GM12874 (cell line): Measurements from ENCODE around the gene AHCYL2.
A peak's percentile ranks its signal among the peaks of the same experiment; 100 is the strongest.

Source experiments
- TF ChIP-seq, protein P1 (sequence below): IDR thresholded peaks from 2 replicates; pipeline ENCODE4 v1.5.1; 2011; ENCODE audit warnings: low read depth, mild to moderate bottlenecking, control low read depth, low read length, moderate library complexity; ENCODE audit not compliant: insufficient read depth

The AHCYL2 gene

DNA sequence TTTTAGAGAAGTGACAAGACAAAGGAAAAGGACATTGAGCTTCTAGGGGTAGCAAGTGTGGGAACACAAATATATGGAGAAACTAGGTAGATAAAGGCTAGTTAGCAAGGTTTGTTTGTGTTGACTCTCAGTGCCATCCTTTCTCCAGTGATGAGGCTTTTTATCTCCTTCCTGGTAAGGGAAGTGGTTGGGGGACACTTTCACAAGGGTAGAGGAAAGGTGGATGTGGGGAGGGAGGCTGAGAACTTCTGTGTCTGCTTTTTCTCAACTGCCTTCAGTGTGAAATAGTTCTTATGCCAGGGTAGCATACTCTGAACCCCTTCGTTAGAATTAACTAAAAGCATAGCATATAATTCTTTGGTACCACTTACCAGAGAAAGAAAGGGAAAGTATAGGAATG, 116.4 kb downstream of the AHCYL2 start:
- TF ChIP-seq, protein P1, sequence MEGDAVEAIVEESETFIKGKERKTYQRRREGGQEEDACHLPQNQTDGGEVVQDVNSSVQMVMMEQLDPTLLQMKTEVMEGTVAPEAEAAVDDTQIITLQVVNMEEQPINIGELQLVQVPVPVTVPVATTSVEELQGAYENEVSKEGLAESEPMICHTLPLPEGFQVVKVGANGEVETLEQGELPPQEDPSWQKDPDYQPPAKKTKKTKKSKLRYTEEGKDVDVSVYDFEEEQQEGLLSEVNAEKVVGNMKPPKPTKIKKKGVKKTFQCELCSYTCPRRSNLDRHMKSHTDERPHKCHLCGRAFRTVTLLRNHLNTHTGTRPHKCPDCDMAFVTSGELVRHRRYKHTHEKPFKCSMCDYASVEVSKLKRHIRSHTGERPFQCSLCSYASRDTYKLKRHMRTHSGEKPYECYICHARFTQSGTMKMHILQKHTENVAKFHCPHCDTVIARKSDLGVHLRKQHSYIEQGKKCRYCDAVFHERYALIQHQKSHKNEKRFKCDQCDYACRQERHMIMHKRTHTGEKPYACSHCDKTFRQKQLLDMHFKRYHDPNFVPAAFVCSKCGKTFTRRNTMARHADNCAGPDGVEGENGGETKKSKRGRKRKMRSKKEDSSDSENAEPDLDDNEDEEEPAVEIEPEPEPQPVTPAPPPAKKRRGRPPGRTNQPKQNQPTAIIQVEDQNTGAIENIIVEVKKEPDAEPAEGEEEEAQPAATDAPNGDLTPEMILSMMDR: no peak

DNA sequence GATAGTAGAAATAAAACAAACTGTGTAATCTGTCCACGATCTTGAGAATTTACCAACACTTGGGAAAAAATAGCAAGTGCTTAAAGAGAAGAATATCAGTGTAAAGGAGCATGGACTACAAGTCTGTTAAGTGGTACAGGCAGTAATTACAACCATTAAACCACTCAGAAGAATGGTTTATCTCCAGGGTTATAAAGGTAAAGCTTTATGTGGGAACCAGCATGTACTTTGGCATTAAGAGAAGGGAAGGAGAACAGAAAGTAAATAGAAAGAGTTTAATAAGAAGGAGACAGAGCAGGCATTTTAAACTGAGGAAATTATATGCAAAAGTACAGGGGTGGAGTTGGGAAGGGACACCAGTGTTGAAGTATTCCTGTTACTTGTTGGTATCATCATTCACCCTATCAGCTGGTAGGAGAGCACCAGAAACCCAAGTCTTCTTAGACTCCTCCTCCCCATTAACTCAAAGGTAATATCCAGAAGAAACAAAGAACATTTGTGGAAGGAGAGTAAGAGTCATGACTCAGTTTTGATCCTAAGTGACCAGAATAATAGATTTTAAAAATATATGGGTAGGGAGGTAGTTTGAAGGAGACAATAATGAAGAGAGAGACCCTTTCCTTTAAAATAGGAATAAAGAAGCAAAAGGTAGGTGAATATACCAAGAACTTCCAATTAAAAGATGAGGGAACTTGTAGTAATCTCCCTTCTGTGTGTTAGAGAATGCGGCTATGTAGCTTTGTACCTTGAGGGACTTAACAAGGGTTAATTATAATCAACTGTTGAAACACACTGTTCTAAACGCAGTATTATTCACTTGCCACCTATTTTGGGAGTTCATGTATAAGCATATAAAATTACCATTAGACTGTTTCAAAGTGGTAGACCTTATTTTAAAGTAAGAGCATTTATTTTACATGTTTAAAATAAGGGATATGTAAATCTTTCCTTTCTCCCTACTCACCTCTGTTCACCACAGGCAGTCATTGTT, 117.3 kb downstream of the AHCYL2 start:
- TF ChIP-seq, protein P1: no peak

DNA sequence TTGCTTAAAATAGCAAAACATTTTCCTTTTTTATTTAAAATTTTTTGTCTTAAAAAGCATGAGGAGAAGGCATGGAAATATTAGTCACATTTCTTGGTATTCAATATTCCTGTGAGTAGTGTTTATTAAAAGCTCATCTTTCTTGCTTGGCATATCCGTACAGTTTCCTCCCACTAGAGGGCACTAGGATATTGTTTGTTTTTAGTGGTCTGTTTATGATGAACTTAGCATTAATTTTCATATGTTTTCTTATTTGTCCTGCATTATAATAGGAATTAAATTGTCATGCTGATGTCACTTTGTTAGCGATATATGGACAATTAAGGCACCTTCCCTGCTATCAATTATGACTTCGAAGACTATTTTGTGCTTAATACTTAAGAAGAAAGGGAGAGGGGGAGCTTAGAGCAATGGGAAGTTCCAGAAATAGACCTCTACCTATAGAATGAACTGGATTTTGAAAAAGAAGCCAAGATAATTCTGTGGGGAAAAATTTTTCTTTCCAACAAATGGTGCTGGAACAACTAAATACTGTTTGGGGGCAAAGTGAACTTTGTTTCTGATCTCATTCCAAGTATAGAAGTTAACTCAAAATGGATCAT, 118.4 kb downstream of the AHCYL2 start:
- TF ChIP-seq, protein P1: peak; percentile 48

DNA sequence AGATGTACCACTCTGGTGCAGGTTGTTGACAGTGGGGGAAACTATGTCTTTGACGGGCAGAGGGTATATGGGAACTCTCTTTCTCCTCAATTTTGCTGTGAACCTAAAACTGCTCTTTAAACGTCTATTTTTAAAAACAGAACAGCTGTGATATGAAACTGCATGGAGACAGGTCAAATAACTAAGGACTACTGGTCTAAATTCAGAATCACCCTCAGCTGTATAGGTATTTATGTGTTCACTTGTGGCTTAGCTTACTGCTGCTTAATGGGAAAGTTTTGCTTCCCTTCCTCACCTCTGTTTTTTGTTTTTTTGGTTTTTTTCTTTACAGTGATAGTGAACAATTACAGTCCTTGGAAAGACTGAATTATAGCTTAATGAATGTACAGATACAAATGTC, 122.5 kb downstream of the AHCYL2 start:
- TF ChIP-seq, protein P1: no peak

DNA sequence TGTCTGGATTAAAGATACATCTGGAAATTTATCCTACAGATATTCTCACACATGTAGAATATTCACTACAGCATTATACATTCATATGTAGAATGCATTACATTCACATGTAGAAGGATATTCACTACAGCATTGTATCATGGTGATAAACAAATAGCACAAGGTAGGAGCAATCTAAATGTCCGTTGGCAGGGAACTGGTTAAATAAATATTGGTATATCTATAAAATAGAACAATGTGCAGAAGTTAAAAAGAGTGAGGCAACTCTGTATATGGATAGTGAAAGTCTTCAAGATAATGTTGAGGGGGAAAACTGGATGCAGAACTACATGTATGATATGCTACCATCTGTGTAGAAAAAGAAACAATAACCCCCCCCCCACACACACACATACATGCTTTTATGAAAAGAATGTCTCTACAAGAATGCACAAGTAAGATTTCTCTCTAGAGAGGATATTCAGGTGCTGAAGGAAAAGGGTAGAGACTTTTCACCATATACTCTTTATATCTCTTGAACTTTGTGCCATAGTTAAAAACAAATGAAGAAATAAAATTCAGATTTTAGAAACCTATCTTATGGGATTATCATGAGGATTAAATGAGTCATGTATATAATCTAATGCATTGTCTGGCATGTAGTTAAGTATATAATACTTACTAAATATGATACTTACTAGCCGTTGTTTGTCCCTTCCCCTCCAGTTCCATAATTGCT, 123.4 kb downstream of the AHCYL2 start:
- TF ChIP-seq, protein P1: no peak

DNA sequence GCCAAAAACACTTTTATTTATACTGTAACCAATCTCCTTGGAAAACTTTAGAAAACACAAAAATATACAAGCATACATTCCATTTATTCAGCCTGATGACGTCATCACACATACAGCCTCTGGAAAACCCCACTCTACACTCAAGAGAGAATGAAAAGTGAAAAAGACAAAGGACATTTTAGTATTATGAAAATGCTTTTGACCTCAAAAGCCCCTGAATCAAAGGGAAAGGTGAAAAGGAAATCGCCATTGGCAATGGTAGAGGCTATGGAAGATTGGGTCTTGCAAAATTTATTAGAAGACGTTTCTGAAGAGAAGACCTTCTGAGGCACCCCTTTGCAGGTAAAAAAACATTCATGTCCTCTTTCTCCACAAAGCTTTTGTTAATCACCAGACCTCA, 126.5 kb downstream of the AHCYL2 start:
- TF ChIP-seq, protein P1: no peak
